Pancreas (tissue), 10 donors: Measurements from ENCODE around the gene APBA1. TPM values are rescaled to one million over a fixed set of nuclear protein-coding genes. Genes with fewer than 3 reads are reported as not detected.

Experiments
- ATAC-seq, 4 donors: fragments of 200-7000 bp; cut with Tn5 transposase; one replicate each; pipeline versions ENCODE4 v1.8.0 to v1.9.1; 2020; ENCODE audit warnings: mild to moderate bottlenecking in 4 of 4, moderate library complexity in 4 of 4
- DNase-seq, 6 donors: peaks; one replicate each; pipeline ENCODE4 v3.0.0-alpha.2; 2020
- FAIRE-seq: peaks from 2 replicates; lab custom pipeline; 2012; peaks lifted over from hg19 to GRCh38; lab: Jason Lieb, UNC
- H3K27ac ChIP-seq, 4 donors: fragments of 200-600 bp; sonication (generic); 1 replicate in 3 of 4; 2 replicates in 1 of 4; pipeline versions ENCODE4 v1.5.0 to v1.8.0; 2020
- H3K27me3 ChIP-seq, 4 donors: fragments of 200-600 bp; one replicate each; pipeline ENCODE4 v1.8.0; 2021
- H3K36me3 ChIP-seq, 3 donors: fragments of 200-600 bp; sonication (generic) in 1 of 3; one replicate each; pipeline versions ENCODE4 v1.5.0 to v1.8.0; 2020 to 2021
- H3K4me1 ChIP-seq, 3 donors: fragments of 200-600 bp; one replicate each; pipeline ENCODE4 v1.8.0; 2021
- H3K4me3 ChIP-seq, 4 donors: fragments of 200-600 bp; sonication (generic) in 2 of 4; one replicate each; pipeline versions ENCODE4 v1.5.0 to v1.8.0; 2020 to 2021
- H3K9me3 ChIP-seq, 4 donors: fragments of 200-600 bp; one replicate each; pipeline ENCODE4 v1.8.0; 2021
- CTCF ChIP-seq, 4 donors: fragments of 200-600 bp; sonication (generic) in 3 of 4; IDR thresholded peaks; one replicate each; pipeline versions ENCODE4 v1.5.0 to v1.8.0; 2021; ENCODE audit warnings: antibody characterized with exemption in 4 of 4
- WGBS, 2 donors: extraction: QIAGEN DNeasy Blood & Tissue Kit; methylation state at CpG; one replicate each; pipeline ENCODE4 v1.1.7; 2013; 5-methylcytosine and 5-hydroxymethylcytosine counted together
- intact Hi-C, 3 donors: fragments of 100-400 bp; cut with DNase I; formaldehyde crosslinking; loops; one replicate each; pipeline versions ENCODE4 v1.11.1 to v1.14.2; 2022
- polyA plus RNA-seq, 2 donors: library from polyadenylated mRNA; stranded (reverse); fragments of 200-250 nt; gene quantifications; one replicate each; pipeline ENCODE4 v1.2.3, GENCODE V29; 2013
- total RNA-seq, 6 donors: library from RNA; stranded (reverse); fragmentation: NEBNext Ultra II Directional in 4 of 6; extraction: Animal tissue kit (Norgen Biotek cat#: 25700) in 4 of 6; gene quantifications; one replicate each; pipeline versions ENCODE4 v1.2.1 to v1.2.4, GENCODE V29; 2021 to 2023
- donor health status: healthy with polysubstance abuse.
- donor health status: DM: no; HTN: no; CAD: no; lungs with moderate emphysema.
- donor health status: DM: no; HTN: no; CAD: no.
- donor health status: control.
- donor health status: control.
- donor health status: Bipolar disorder and iron deficiency.
- donor health status: DM: yes; HTN: yes; CAD: no.
- donor health status: DM: no; HTN: no; CAD: no.
- donor health status: DM: no; HTN: no; CAD: no.
- donor health status: DM: yes; HTN: yes; CAD: no.

Gene APBA1
- total and polyA plus RNA-seq, 8 donors = 0.68 to 3.2 (median 2.2) TPM

DNA sequence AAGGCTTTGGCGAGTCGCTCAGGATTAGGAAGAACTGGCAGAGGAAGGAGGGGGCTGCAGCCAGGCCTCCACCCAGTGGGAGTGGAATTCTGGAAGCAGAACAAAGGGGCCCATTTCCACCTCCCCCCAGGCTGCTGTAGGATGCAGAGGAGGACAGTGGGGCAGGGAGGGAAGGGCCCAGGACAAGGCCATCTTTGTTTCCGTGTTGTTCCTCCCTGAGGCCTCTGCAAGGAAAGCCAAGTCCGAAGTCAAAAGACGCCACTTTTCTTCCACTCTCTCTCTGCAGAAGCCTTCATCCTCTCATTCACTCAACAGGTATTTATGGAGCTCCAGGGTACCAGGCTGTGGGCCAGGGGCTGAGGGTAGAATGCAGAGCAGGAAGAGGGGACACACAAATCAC is 276.5 kb downstream of the APBA1 start:
- no peak for FAIRE-seq
- DNase-seq = no peak
- ATAC-seq = no peak
- Histone ChIP-seq H3K27ac (no peak overlapping the region), H3K4me3 (no peak overlapping the region), H3K36me3 (no peaks in the 10 kb centered on the region), H3K27me3 (no peaks in the 10 kb centered on the region), H3K9me3 (no peaks in the 10 kb centered on the region), H3K4me1 (no peaks in the 10 kb centered on the region)
- 93 to 96% methylated on average over 5 of the region's 5 CpGs for WGBS, 2 donors
- intact Hi-C loops = no loop called here
- no peak for TF ChIP-seq CTCF (IDR thresholded peaks at IDR 0.05)

GRCh38 chr9:69393425-69393824 is 278.7 kb downstream of the APBA1 start:
- ATAC-seq = no peak
- Histone ChIP-seq H3K9me3 (no peaks in the 10 kb centered on the region), H3K4me3 (no peak overlapping the region), H3K4me1 (peaks cover 0 to 10% (median 4%) of the 10 kb centered on the region in 3 donors), H3K27me3 (no peaks in the 10 kb centered on the region), H3K27ac (no peak overlapping the region), H3K36me3 (no peaks in the 10 kb centered on the region)
- 95 to 96% methylated on average over 6 of the region's 6 CpGs for WGBS, 2 donors
- no peak for FAIRE-seq
- TF ChIP-seq CTCF (IDR thresholded peaks at IDR 0.05) = no peak
- intact Hi-C loops = no loop called here
- DNase-seq = no peak

GRCh38 chr9:69392826-69393225 is 279.3 kb downstream of the APBA1 start:
- no peak for TF ChIP-seq CTCF (IDR thresholded peaks at IDR 0.05)
- Histone ChIP-seq H3K27me3 (no peaks in the 10 kb centered on the region), H3K4me3 (no peak overlapping the region), H3K27ac (no peak overlapping the region), H3K4me1 (peaks cover 0 to 16% (median 7%) of the 10 kb centered on the region in 3 donors), H3K9me3 (no peaks in the 10 kb centered on the region), H3K36me3 (no peaks in the 10 kb centered on the region)
- intact Hi-C loops = no loop called here
- no peak for DNase-seq
- FAIRE-seq = no peak
- WGBS, 2 donors = 92 to 95% methylated on average over 5 of the region's 5 CpGs
- no peak for ATAC-seq

DNA sequence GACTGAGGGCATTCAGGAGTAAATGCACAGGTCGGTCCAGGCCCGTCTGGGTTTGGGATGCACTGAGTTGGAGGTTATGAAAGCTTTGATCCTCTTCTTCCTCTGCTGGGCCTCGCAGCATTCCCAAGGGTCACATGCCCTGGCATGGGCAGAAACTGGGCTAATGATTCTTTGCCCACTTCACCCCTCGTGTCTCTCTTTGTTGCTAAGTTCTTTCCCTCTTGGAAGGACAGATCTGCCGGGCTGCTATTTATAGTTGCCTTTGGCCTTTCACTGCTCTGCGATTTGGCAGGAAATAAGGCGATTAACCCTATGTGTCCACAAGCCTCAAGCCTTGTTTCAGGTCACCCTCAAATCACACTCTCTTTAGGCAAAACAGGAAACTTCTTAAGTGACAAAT is 280.2 kb downstream of the APBA1 start:
- H3K27me3 ChIP-seq = no peaks in the 10 kb centered on the region
- no peak for DNase-seq
- H3K4me1 ChIP-seq = peaks cover 0 to 17% (median 16%) of the 10 kb centered on the region in 3 donors
- no peak overlapping the region for H3K27ac ChIP-seq
- no peak for TF ChIP-seq CTCF (IDR thresholded peaks at IDR 0.05)
- no peaks in the 10 kb centered on the region for H3K36me3 ChIP-seq
- no peak overlapping the region for H3K4me3 ChIP-seq
- intact Hi-C loops = no loop called here
- FAIRE-seq = no peak
- no peaks in the 10 kb centered on the region for H3K9me3 ChIP-seq
- 35 to 37% methylated on average over 7 of the region's 7 CpGs for WGBS, 2 donors
- ATAC-seq = peak in 1 of 4 donors; percentile 33

- intact Hi-C loops = no loop called here
- H3K27me3 ChIP-seq = no peaks in the 10 kb centered on the region
- H3K27ac ChIP-seq = no peak overlapping the region
- no peak for DNase-seq
- no peaks in the 10 kb centered on the region for H3K9me3 ChIP-seq
- 90 to 94% methylated on average over 11 of the region's 11 CpGs for WGBS, 2 donors
- no peak for ATAC-seq
- H3K36me3 ChIP-seq = no peaks in the 10 kb centered on the region
- H3K4me1 ChIP-seq = peaks cover under 1 to 18% (median 17%) of the 10 kb centered on the region in 3 donors
- TF ChIP-seq CTCF (IDR thresholded peaks at IDR 0.05) = no peak
- no peak for FAIRE-seq
- no peak overlapping the region for H3K4me3 ChIP-seq
These were observed 280.7 kb downstream of the APBA1 start for GRCh38 chr9:69391487-69391886.
